ENCODE data around the gene GJC3.

- TF ChIP-seq CTCF (IDR thresholded peaks at IDR 0.05) (no peak), POLR2AphosphoS5 (IDR thresholded peaks at IDR 0.05) (no peak), POLR2A (IDR thresholded peaks at IDR 0.05) (no peak), EP300 (IDR thresholded peaks at IDR 0.05) (no peak)
Observed at GRCh38 chr7:99943641-99944496, 14.4 kb upstream of the GJC3 start.
